GM19193 (cell line): Measurements from ENCODE around the gene HYAL3.

ENCODE experiments used
- POLR2A ChIP-seq: IDR thresholded peaks from 4 replicates; pipeline ENCODE4 v1.6.1; 2011; ENCODE audit not compliant: insufficient read depth, insufficient read length; ENCODE audit errors: extremely low read depth

The HYAL3 gene

DNA sequence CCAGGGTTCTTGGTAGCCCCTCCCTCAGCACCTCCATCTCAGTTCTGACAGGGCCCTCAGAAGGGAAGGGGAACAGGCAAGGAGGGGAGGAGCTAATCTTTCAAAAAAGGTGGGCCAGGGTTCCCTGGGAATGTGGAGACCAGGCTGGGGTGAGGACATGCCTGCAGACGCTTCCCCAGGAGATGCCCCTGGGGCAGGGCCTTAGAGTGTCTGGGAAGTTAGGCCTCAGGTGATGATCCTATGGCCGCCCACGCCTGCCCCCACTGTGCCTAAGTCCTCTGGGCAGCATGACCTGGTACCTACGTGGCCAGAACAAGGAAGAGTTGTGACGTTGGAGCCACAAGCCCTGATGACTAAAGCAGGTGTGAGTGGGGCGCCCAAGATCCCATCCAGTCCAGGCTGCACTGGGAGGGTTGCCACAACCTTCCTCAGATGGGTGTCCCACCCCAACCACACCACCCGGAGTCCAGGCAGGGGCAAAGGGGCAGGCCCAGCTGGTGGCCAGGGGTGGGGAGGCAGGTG lies 34.2 kb downstream of the HYAL3 start:
- no peak for TF ChIP-seq POLR2A

DNA sequence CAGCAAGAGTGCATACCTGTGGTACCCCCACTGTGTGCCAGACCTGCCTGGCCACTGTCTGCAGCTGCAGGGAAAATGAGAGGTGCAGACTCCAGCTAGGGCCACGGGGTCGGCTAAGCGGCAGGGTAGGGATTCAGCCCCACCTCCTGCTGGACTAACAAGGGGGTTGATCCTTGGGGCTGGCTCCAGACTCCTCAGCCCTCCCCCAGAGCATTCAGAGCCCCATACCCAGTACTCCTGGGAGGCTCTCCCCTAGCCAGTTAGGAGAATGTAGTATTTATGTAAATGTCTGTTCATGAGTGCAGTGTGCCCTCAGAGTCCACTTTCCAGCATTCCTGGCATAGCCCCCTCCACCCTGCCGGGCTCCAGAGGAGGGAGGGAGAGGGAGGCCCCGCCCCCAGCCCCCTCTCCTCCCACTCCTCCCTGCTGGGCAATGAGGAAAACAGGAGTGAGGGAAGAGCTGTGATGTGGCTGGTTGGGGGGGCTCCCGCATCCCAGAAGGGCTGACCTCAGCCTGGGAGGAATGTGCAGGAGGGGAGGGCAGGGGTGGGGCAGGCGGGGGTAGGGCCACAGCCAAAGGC lies 34.7 kb downstream of the HYAL3 start:
- TF ChIP-seq POLR2A, result no peak

GRCh38 chr3:50263478-50264382 lies 35.5 kb downstream of the HYAL3 start:
- TF ChIP-seq POLR2A, result no peak

GRCh38 chr3:50262778-50263177 lies 36.4 kb downstream of the HYAL3 start:
- TF ChIP-seq POLR2A, result no peak

DNA sequence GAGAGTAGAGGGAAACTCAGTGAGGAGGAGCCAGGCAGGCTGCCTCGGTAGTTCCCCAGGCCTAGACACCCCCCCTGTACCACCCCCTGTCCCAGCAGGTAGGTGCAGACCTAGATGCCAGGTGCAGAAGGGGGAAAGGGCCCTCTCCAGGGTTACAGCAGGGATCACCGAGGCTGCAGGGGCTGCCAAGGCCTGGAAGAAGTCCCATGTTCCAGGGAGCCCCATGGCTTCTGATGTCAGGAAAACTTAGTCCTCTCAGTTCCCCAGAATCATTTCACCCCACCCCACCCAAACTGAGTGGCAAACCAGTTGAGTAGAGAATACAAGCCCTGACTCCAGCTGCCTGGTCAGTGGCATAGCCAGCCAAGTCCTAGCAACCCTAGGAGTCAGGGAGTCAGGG lies 37.7 kb downstream of the HYAL3 start:
- no peak for TF ChIP-seq POLR2A

DNA sequence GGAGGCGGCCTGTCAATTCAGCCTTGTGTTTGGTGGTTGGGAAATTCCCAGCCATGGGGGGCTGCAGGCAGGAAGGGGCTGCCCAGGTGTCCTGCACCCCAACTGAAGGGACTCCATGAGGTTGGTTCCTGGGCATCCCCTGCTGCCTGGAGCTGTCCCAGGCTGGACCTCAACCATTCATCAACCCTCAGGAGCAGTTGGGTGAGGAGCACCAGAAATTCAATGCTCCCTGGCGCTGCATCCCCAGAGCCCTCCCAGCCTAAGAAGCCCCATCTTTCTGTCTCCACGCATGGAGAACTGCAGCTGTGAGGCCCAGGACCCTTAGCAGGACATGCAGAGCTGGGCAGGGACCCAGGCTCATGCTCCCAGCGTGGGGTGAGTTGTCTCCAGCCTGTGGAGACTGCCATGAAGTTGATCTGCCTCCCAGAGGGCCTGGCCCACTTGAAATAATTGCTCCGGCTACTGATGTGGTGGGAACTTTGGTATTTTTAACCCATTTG lies 38.2 kb downstream of the HYAL3 start:
- no peak for TF ChIP-seq POLR2A

DNA sequence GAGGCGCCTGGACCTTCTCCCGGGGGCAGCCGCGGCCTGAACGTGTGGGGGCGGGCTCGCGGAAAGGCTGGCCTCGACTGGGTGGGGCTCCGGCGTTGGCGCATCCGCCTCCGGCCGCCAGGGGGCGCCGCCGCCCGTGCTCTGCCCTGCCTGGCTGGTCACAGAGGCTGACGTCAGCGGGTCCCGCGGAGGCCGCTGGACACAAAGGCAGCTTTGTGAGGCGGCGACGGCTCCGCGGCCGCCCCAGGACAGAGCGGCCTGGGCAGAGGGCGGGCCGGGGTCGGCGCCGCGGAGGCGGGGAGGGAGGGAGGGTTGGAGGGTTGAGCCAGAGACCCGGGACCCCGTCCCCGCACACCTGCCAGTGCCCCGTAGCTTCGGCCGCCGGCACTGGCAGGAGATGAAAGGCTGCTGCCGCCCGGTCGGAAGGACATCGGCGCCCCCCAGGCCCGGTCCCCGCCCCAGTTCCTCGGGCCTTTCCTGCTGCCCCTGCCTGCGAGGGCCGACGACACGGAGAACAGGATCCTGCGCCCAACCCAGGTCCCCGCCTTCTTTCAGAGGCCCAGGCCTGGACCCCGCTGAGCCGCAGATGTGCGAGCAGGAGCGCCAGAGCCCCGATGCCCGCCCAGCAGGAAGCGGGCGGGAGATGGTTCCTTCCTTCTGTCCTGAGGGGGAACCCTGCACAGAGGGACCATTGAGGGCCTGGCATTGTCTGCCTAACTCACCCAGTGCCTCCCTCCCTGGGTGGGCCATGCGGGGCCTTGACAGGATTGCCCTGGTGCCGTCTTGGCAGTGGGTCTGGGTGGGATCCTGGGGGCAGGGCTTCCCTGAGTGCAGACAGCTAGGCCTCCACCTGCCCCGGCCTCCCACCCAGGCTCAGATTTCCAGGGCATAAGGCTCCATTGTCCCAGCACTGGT lies 38.9 kb downstream of the HYAL3 start:
- peak; percentile 48 for TF ChIP-seq POLR2A

- TF ChIP-seq POLR2A, result no peak
Observed at GRCh38 chr3:50259432-50260026, 39.7 kb downstream of the HYAL3 start.

DNA sequence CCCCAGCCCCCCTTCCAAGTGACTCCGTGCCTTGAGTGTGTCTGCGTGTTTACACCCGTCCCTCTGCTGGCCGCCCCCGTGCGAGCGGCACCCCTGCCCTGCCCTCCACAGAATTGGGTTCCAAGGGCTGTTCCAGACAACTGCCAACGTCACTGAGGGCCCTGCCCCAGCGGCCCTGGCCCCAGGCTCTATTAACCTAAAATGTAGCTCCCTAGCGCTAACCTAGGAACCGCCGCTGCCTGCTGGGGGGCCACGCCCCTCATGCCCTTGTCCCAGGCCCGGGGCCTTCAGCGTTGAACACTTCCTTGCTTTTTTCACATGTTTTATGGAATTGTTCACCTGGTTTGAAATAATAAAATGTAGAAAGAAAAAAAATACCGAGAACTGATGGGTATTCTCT lies 40.2 kb downstream of the HYAL3 start:
- no peak for TF ChIP-seq POLR2A

DNA sequence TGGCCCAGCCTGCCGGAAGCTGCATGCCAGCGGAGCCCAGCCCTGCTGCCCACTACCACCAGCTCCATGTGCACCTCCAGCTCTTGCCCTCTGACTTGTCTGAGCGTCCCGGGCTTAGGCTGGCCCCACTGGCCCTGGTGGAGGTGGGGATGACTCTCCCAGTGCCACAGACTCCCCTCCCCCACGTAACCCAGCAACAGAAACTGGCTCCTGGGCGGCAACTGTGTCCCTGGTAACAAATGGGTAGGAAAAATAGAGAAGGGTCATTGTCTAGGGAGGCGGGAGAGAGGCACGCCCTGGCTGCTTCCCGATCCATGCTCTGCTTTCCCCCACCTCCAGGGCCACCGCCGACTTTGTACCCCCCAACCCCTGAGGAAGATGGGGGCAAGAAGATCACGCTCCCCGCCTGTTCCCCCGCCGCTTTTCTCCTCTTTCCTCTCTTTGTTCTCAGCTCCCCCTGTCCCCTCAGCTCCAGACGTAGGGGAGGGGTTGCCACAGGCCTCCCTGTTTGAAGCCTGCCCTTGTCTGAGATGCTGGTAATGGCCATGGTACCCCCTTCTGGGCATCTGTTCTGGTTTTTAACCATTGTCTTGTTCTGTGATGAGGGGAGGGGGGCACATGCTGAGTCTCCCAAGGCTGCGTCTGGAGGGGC lies 41.0 kb downstream of the HYAL3 start:
- no peak for TF ChIP-seq POLR2A

DNA sequence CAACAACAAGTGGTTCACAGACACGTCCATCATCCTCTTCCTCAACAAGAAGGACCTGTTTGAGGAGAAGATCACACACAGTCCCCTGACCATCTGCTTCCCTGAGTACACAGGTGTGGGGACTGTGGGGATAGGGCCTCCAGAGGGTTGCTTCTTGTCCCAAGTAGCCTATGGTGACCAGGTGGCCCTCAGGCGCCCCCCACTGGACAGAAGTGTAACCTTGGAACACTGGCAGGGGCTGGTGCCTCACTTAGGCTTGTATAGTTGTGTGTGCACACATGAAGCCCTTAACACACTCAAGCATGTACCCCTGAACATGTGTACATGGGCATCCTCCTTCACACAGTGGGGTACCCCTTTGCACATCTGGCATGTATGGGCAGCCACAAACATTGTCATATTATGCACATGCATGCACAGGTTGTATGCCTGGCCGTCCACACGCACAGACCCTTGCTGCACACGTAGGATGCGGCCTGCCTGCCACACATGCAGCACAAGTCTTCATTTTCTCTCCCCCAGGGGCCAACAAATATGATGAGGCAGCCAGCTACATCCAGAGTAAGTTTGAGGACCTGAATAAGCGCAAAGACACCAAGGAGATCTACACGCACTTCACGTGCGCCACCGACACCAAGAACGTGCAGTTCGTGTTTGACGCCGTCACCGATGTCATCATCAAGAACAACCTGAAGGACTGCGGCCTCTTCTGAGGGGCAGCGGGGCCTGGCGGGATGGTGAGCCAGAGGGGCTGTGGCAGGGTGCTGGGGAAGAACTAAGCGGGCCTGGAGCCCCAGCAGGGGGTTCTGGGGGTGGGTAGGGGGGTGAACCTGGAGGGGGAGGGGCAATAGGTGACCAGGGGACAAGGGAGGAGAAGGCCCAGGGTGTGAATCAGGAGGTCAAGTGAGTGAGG lies 42.0 kb downstream of the HYAL3 start:
- no peak for TF ChIP-seq POLR2A

DNA sequence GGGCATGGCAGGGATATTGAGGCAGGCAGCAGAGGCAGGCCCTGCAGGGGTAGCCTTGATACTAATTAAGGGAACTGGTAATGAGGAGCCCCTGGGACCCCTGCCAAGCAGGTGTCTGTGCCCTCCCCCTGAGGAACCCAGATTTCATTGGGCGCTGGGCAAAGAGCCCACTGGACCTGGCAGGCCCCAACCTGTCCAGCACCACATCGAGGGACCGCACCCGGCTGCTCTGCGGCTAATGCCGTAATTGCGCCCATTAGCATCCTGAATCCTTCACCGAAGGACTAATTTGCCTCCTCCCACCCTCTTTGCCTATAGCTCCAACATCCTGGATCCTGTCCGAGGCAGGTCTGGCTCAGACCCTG lies 44.0 kb downstream of the HYAL3 start:
- no peak for TF ChIP-seq POLR2A
